Activated naive CD4-positive, alpha-beta T cell (primary cell): ENCODE measurements around the gene NHP2.
"Not testable (repeated sequence)": the region's sequence is repeated elsewhere in the genome, so short reads cannot be mapped to it uniquely, and the experiment has no call there.

Source experiments
- DNase-seq, 4 experiments: peaks; one replicate each; lab custom pipeline; 2025; lab: John Stamatoyannopoulos, UW

NHP2 gene

GRCh38 chr5:178153530-178154340 lies at the start of gene NHP2:
Gene NHP2, minus strand, starts transcription at chr5:178153885. Its CDS starts 68 bp downstream, at chr5:178153817.
- DNase-seq: peak; percentile 83 to 95 (median 92)

- no peak for DNase-seq
Measured at GRCh38 chr5:178202541-178202940, 48.9 kb upstream of the NHP2 start.

- DNase-seq: no peak
Measured at GRCh38 chr5:178201927-178202235, 48.2 kb upstream of the NHP2 start.

- no peak for DNase-seq
Measured at GRCh38 chr5:178201221-178201926, 47.7 kb upstream of the NHP2 start.

- DNase-seq: no peak
Measured at GRCh38 chr5:178199581-178200434, 46.1 kb upstream of the NHP2 start.

- DNase-seq: no peak
Measured at GRCh38 chr5:178198706-178199105, 45.0 kb upstream of the NHP2 start.

GRCh38 chr5:178198151-178198550 lies 44.5 kb upstream of the NHP2 start:
- not testable (repeated sequence) for DNase-seq

- no peak for DNase-seq
Measured at GRCh38 chr5:178196986-178197385, 43.3 kb upstream of the NHP2 start.

GRCh38 chr5:178196281-178196812 lies 42.7 kb upstream of the NHP2 start:
- DNase-seq: no peak

- DNase-seq: no peak
Measured at GRCh38 chr5:178194026-178194425, 40.3 kb upstream of the NHP2 start.

GRCh38 chr5:178193251-178193809 lies 39.6 kb upstream of the NHP2 start:
- no peak for DNase-seq

GRCh38 chr5:178192787-178193186 lies 39.1 kb upstream of the NHP2 start:
- DNase-seq: no peak

GRCh38 chr5:178192244-178192643 lies 38.6 kb upstream of the NHP2 start:
- no peak for DNase-seq

- DNase-seq: no peak
Measured at GRCh38 chr5:178191661-178192060, 38.0 kb upstream of the NHP2 start.

GRCh38 chr5:178189433-178189832 lies 35.7 kb upstream of the NHP2 start:
- no peak for DNase-seq

GRCh38 chr5:178187014-178187413 lies 33.3 kb upstream of the NHP2 start, which contains the start of gene GMCL2:
Gene GMCL2, minus strand, starts transcription at chr5:178187371. Its CDS starts 72 bp downstream, at chr5:178187299.
- DNase-seq: no peak

- no peak for DNase-seq
Measured at GRCh38 chr5:178186427-178186826, 32.7 kb upstream of the NHP2 start.

- no peak for DNase-seq
Measured at GRCh38 chr5:178182158-178182876, 28.6 kb upstream of the NHP2 start.

GRCh38 chr5:178180141-178180863 lies 26.6 kb upstream of the NHP2 start:
- no peak for DNase-seq

GRCh38 chr5:178177569-178177968 lies 23.9 kb upstream of the NHP2 start:
- no peak for DNase-seq

- DNase-seq: no peak
Measured at GRCh38 chr5:178176791-178177190, 23.1 kb upstream of the NHP2 start.
